Subcutaneous adipose tissue (tissue), 4 donors: Measurements from ENCODE around the gene DENND5B. TPM values are rescaled to one million over a fixed set of nuclear protein-coding genes. Genes with fewer than 3 reads are reported as not detected.

Experiments
- CTCF ChIP-seq: fragments of 450-650 bp; IDR thresholded peaks from one replicate; pipeline ENCODE4 v1.5.1; 2016; ENCODE audit warnings: low read depth, mild to moderate bottlenecking, control low read depth, antibody characterized with exemption, moderate library complexity
- total RNA-seq, 4 donors: library from RNA; depleted of rRNA; stranded (reverse); fragments of >200 nt; gene quantifications; one replicate each; pipeline ENCODE4 v1.1.0, GENCODE V29; 2016

Gene DENND5B
- total RNA-seq, 4 donors from 2014 or later: 11.1 to 19.2 (median 14.0) TPM

DNA sequence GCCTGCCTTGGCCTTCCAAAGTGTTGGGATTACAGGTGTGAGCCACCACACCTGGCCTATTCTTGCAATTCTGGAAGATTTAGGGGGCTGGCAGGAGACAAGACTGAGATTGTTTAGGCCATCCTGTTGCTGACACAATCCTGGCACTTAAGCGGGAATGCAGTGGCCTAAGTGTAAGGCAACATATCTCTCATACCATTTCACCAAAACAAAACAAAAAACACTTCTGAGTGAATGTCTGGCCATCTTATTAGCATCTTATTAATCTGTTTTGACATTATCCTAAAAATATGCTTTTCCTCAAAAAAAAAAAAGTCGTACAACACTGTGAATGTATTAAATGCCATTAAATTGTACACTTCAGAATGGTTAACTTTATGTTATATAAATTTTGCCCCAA lies 67.6 kb downstream of the DENND5B start:
- TF ChIP-seq CTCF: no peak

- no peak for TF ChIP-seq CTCF
Observed at GRCh38 chr12:31522607-31523006, 68.3 kb downstream of the DENND5B start.

GRCh38 chr12:31521964-31522363 lies 69.0 kb downstream of the DENND5B start:
- no peak for TF ChIP-seq CTCF

DNA sequence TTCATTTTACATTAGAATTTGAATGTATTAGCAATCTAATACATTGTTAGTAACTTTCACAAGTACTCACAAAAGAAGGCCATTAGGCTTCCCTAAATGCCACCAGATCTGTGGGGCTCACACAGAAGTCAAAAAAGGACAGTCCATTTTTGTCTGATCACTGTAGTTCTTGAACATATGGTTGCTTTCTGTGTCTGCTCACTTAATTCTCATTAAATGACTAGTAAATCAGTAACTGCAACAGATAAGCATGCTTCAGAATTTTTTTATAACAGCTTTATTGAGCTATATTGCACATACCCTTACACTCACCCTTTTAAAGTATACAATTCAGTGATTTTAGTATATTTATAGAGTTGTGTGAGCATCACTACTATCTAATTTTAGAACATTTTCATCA lies 71.4 kb downstream of the DENND5B start:
- TF ChIP-seq CTCF: no peak

GRCh38 chr12:31518680-31519227 lies 72.2 kb downstream of the DENND5B start:
- TF ChIP-seq CTCF: no peak

- no peak for TF ChIP-seq CTCF
Observed at GRCh38 chr12:31517994-31518393, 72.9 kb downstream of the DENND5B start.

- TF ChIP-seq CTCF: no peak
Observed at GRCh38 chr12:31516702-31517101, 74.2 kb downstream of the DENND5B start.
